Measurements from ENCODE around the gene LRRC46. TPM values are rescaled to one million over a fixed set of nuclear protein-coding genes. Genes with fewer than 3 reads are reported as not detected.

Gene LRRC46
- total RNA-seq, 1 donor from 2014 or later = not detected

DNA sequence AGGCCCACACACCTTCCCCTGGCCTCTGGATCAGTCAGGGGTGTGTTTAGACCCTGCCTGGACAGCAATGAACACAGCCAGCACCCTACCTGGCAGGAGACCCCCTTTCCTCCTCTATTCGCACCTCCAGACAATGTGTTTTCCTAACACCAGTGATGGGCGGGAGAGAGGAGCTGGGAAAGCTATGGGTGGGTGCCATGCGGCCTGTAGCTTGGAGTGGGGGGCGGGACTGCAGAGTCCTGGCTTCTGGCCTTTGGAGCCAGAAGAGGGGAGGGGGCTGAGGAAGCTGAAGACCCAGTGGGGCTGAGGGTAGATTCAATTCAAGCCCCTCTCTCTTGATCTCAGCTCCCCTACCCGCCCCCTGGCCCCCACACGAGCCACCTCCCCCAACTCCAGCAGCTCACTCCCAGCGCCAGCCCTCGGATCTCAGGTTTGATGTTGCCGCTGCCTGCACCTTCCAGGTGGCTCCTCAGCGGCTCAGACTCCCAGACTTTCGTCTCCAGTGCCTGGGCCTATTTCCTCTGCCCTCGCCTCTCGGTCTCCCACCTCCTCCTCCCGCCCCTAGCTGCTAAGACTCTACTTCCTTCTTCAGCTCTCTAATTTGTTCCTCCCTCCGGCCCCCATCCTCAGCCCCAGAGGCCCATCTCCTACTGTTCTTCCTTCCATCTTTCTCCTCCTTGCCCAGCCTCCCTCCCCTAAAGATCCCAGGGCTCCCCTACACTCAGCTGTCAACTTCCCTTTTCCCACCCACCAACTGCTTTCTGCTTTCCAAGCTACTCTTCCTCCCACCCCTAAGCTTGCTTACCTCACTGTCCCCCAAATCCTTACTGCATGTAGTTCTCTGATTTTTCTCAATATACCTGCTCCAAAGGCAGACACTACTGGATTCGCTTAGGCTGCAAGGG, 26.3 kb downstream of the LRRC46 start:
- Histone ChIP-seq H3K4me1 (ENCODE audit: control insufficient read depth in 3 of 3, insufficient read depth in 3 of 3, low read length in 3 of 3) (no peaks in the 10 kb centered on the region), H3K27ac (ENCODE audit: low read depth, low read length) (no peak overlapping the region), H3K9ac (ENCODE audit: low read depth in 1 of 3, low read length in 3 of 3) (no peak overlapping the region), H3K4me3 (ENCODE audit: low read length in 3 of 3) (no peak overlapping the region), H3K9me3 (ENCODE audit: control insufficient read depth in 3 of 3, low read length in 3 of 3) (no peaks in the 10 kb centered on the region), H3K36me3 (ENCODE audit: control insufficient read depth in 3 of 3, insufficient read depth in 3 of 3, low read length in 3 of 3) (no peaks in the 10 kb centered on the region), H3K27me3 (ENCODE audit: control insufficient read depth in 3 of 3, insufficient read depth in 3 of 3, low read length in 3 of 3) (peaks cover 54 to 70% (median 65%) of the 10 kb centered on the region in 3 donors)

DNA sequence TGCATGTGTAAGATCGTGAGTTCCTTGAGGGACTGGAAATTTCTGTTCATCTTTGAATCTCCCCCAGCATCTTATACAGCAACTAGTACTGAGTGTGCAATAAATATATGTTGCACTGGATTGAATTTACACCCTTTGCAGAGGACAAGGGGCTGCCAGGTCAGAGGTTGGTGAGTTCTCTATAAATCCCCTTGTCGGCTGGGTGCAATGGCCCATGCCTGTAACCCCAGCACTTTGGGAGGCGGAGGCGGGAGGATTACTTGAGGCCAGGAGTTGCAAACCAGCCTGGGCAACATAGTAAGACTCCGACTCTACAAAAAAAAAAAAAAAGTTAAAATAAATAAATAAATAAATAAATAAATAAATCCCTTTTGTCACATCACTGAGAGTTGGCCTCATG, 28.9 kb downstream of the LRRC46 start:
- H3K27ac ChIP-seq (ENCODE audit: low read depth, low read length) = no peak overlapping the region
- H3K9me3 ChIP-seq (ENCODE audit: control insufficient read depth in 3 of 3, low read length in 3 of 3) = no peaks in the 10 kb centered on the region
- no peak overlapping the region for H3K4me3 ChIP-seq (ENCODE audit: low read length in 3 of 3)
- no peak overlapping the region for H3K9ac ChIP-seq (ENCODE audit: low read depth in 1 of 3, low read length in 3 of 3)
- peaks cover 30 to 53% (median 48%) of the 10 kb centered on the region in 3 donors for H3K27me3 ChIP-seq (ENCODE audit: control insufficient read depth in 3 of 3, insufficient read depth in 3 of 3, low read length in 3 of 3)
- no peaks in the 10 kb centered on the region for H3K36me3 ChIP-seq (ENCODE audit: control insufficient read depth in 3 of 3, insufficient read depth in 3 of 3, low read length in 3 of 3)
- no peaks in the 10 kb centered on the region for H3K4me1 ChIP-seq (ENCODE audit: control insufficient read depth in 3 of 3, insufficient read depth in 3 of 3, low read length in 3 of 3)

DNA sequence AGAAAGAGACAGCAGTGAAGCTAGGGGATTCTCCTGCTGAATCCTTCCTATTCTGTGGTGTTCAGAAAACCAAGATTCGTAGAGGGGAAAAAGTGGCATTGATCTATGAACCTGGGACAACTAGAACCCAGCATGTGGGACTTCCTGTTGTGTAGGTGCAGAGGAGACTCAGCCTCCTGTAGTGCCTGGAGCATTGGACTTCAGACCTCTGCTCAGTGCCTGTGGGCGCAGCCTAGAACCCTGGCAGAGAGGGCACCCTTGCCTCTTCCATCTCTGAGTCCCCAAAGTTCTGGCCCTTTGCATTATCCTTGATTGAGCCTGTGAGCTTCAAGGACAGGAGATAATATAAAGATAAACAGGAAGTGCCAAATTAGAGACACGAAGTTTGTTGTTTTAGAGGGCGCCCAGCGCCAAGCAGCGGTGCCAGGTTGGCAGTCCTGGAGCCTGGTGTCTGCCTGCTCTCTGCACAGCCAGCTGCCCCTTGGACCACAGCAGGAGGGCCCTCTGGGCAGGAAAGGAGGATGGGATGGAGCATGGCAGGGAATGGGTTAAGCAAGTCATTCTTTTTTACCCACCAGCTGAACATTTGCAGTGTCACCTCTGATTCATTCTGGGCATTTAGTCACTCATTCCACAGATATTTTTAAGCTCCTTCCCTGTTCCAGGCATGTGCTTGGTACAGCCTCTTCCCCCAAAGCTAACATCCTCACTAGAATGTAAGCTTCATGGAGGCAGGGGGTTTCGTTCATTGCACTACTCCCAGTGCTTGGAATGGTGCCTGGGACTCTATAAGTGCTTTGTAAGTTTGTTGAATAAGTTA, 31.4 kb downstream of the LRRC46 start:
- Histone ChIP-seq H3K36me3 (ENCODE audit: control insufficient read depth in 3 of 3, insufficient read depth in 3 of 3, low read length in 3 of 3) (no peaks in the 10 kb centered on the region), H3K9me3 (ENCODE audit: control insufficient read depth in 3 of 3, low read length in 3 of 3) (no peaks in the 10 kb centered on the region), H3K27me3 (ENCODE audit: control insufficient read depth in 3 of 3, insufficient read depth in 3 of 3, low read length in 3 of 3) (peaks cover 29 to 54% (median 44%) of the 10 kb centered on the region in 3 donors), H3K9ac (ENCODE audit: low read depth in 1 of 3, low read length in 3 of 3) (no peak overlapping the region), H3K4me1 (ENCODE audit: control insufficient read depth in 3 of 3, insufficient read depth in 3 of 3, low read length in 3 of 3) (no peaks in the 10 kb centered on the region), H3K4me3 (ENCODE audit: low read length in 3 of 3) (no peak overlapping the region), H3K27ac (ENCODE audit: low read depth, low read length) (no peak overlapping the region)

DNA sequence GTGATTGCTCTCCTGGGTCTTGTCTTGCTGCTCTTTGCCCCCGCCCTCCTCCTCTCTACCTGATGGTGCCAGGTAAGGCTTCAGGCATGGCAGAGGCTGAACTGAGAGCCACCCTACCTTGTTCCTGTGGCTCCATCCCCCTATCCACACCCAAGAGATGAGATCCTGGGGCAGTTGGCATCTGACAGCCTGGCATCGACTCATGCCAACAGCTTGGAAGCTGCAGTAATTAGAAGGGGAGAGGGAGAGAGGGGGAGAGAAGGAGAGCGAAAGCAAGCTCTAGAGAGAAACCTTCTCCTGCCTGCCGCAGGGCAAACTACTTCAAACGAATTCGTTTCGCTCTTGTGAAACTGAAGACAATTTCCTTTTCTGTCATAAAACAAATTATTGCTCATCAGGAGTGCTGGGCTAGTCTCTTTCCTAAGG, 33.3 kb downstream of the LRRC46 start:
- no peak overlapping the region for H3K27ac ChIP-seq (ENCODE audit: low read depth, low read length)
- H3K9ac ChIP-seq (ENCODE audit: low read depth in 1 of 3, low read length in 3 of 3) = no peak overlapping the region
- H3K4me1 ChIP-seq (ENCODE audit: control insufficient read depth in 3 of 3, insufficient read depth in 3 of 3, low read length in 3 of 3) = no peaks in the 10 kb centered on the region
- H3K4me3 ChIP-seq (ENCODE audit: low read length in 3 of 3) = no peak overlapping the region
- H3K9me3 ChIP-seq (ENCODE audit: control insufficient read depth in 3 of 3, low read length in 3 of 3) = no peaks in the 10 kb centered on the region
- H3K27me3 ChIP-seq (ENCODE audit: control insufficient read depth in 3 of 3, insufficient read depth in 3 of 3, low read length in 3 of 3) = peaks cover 36 to 57% (median 46%) of the 10 kb centered on the region in 3 donors
- no peaks in the 10 kb centered on the region for H3K36me3 ChIP-seq (ENCODE audit: control insufficient read depth in 3 of 3, insufficient read depth in 3 of 3, low read length in 3 of 3)

DNA sequence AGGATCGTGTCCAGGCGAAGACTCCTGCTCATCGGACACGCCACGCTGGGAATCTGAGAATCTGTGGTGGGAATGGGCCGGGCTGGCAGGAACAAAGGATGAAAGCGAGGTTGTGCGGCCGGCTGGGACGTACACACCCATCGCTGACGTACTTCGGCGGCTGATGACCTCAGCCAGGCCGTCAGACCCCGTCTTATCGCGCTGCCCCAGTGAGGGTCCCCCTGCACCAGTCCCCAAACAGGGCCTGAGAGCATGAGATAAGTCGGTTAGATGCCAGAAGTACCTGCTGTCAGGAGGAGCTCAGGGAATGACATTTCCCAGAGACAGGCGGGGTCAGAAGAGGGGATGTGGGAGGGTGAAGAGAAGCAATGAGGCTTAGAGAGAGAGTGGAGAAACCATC, 35.5 kb downstream of the LRRC46 start:
- no peak overlapping the region for H3K9ac ChIP-seq (ENCODE audit: low read depth in 1 of 3, low read length in 3 of 3)
- no peaks in the 10 kb centered on the region for H3K36me3 ChIP-seq (ENCODE audit: control insufficient read depth in 3 of 3, insufficient read depth in 3 of 3, low read length in 3 of 3)
- H3K4me1 ChIP-seq (ENCODE audit: control insufficient read depth in 3 of 3, insufficient read depth in 3 of 3, low read length in 3 of 3) = no peaks in the 10 kb centered on the region
- H3K27ac ChIP-seq (ENCODE audit: low read depth, low read length) = no peak overlapping the region
- peaks cover 49 to 70% (median 53%) of the 10 kb centered on the region in 3 donors for H3K27me3 ChIP-seq (ENCODE audit: control insufficient read depth in 3 of 3, insufficient read depth in 3 of 3, low read length in 3 of 3)
- H3K9me3 ChIP-seq (ENCODE audit: control insufficient read depth in 3 of 3, low read length in 3 of 3) = no peaks in the 10 kb centered on the region
- H3K4me3 ChIP-seq (ENCODE audit: low read length in 3 of 3) = no peak overlapping the region

DNA sequence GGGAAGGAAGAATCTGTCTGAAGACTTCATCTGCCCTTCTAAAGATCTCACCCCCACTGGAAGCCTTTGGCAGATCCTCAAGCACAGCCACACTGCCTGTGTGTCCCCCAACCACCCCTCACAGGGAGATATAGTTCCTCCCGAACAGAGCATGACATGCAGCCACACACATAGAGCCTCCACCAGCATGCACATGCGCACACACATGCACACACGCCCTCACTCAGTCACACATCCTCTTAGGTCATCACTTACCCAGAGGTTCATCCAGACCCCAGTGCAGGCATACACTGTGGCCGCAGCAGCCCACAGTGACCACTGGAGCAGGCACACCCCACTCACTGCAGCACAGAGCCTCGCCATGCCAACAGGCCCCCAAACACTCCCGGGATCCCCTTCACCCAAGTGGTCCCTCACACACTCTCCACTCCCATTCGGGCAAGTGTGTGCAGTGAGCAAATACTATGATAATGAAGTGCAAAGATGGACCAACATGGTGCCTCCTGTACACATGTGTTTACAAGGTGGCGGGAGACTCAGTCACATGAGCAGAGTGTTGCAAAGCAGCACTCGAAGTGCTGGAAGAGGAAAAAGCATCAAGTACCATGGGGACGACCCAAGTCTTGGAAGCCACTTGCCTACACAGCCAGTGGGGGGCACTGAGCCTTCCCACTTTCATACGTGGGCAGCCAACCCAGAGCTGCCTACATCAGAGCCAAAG, 36.5 kb downstream of the LRRC46 start:
- Histone ChIP-seq H3K4me3 (ENCODE audit: low read length in 3 of 3) (no peak overlapping the region), H3K27me3 (ENCODE audit: control insufficient read depth in 3 of 3, insufficient read depth in 3 of 3, low read length in 3 of 3) (peaks cover 55 to 75% (median 64%) of the 10 kb centered on the region in 3 donors), H3K27ac (ENCODE audit: low read depth, low read length) (no peak overlapping the region), H3K36me3 (ENCODE audit: control insufficient read depth in 3 of 3, insufficient read depth in 3 of 3, low read length in 3 of 3) (no peaks in the 10 kb centered on the region), H3K9me3 (ENCODE audit: control insufficient read depth in 3 of 3, low read length in 3 of 3) (no peaks in the 10 kb centered on the region), H3K4me1 (ENCODE audit: control insufficient read depth in 3 of 3, insufficient read depth in 3 of 3, low read length in 3 of 3) (peaks cover 0 to 2% (median 0%) of the 10 kb centered on the region in 3 donors), H3K9ac (ENCODE audit: low read depth in 1 of 3, low read length in 3 of 3) (no peak overlapping the region)

DNA sequence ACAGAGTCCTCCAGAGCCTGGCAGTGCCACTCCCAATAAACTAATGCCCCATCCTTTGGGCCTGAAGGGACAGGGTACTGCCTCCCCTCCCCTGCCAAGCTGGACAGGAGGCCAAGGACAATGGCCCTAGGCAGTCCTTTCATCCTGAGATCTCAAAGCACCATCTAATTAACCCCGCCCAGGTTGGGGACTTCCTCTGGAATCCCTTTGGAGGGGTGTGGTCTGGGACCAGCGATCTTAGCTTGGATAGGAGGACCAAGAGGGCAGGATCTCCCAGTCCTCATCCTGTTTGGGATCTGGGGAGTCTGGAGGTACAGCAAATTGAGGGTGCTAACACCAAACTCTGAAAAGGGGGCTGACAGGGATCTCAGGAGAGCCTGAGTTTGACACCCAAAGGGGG, 37.6 kb downstream of the LRRC46 start:
- Histone ChIP-seq H3K27me3 (ENCODE audit: control insufficient read depth in 3 of 3, insufficient read depth in 3 of 3, low read length in 3 of 3) (peaks cover 62 to 82% (median 65%) of the 10 kb centered on the region in 3 donors), H3K9me3 (ENCODE audit: control insufficient read depth in 3 of 3, low read length in 3 of 3) (no peaks in the 10 kb centered on the region), H3K4me3 (ENCODE audit: low read length in 3 of 3) (no peak overlapping the region), H3K4me1 (ENCODE audit: control insufficient read depth in 3 of 3, insufficient read depth in 3 of 3, low read length in 3 of 3) (peaks cover 0 to 2% (median 0%) of the 10 kb centered on the region in 3 donors), H3K27ac (ENCODE audit: low read depth, low read length) (no peak overlapping the region), H3K9ac (ENCODE audit: low read depth in 1 of 3, low read length in 3 of 3) (no peak overlapping the region), H3K36me3 (ENCODE audit: control insufficient read depth in 3 of 3, insufficient read depth in 3 of 3, low read length in 3 of 3) (no peaks in the 10 kb centered on the region)

DNA sequence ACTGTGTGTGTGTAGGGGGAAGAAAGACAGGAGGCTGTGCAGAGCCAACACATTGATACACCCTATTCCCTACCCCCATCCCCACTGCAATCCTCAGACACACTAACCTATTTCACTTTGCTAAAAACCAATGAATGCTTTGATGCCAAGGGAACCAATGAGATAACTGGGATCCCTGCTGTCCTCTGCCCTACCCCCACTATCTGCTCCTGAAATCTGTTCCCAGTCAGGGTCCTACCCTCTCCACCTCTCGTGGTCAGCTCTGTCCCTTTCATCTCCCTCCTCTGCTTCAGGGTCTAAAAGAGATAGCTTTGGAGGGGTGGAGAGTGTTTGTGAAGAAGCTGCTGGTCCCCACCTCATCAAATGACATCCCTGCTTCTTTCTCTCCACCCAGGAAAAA, 38.6 kb downstream of the LRRC46 start:
- H3K36me3 ChIP-seq (ENCODE audit: control insufficient read depth in 3 of 3, insufficient read depth in 3 of 3, low read length in 3 of 3) = no peaks in the 10 kb centered on the region
- H3K9me3 ChIP-seq (ENCODE audit: control insufficient read depth in 3 of 3, low read length in 3 of 3) = no peaks in the 10 kb centered on the region
- no peak overlapping the region for H3K9ac ChIP-seq (ENCODE audit: low read depth in 1 of 3, low read length in 3 of 3)
- peaks cover 0 to 2% (median 0%) of the 10 kb centered on the region in 3 donors for H3K4me1 ChIP-seq (ENCODE audit: control insufficient read depth in 3 of 3, insufficient read depth in 3 of 3, low read length in 3 of 3)
- peaks cover 67 to 86% (median 68%) of the 10 kb centered on the region in 3 donors for H3K27me3 ChIP-seq (ENCODE audit: control insufficient read depth in 3 of 3, insufficient read depth in 3 of 3, low read length in 3 of 3)
- H3K27ac ChIP-seq (ENCODE audit: low read depth, low read length) = no peak overlapping the region
- no peak overlapping the region for H3K4me3 ChIP-seq (ENCODE audit: low read length in 3 of 3)

DNA sequence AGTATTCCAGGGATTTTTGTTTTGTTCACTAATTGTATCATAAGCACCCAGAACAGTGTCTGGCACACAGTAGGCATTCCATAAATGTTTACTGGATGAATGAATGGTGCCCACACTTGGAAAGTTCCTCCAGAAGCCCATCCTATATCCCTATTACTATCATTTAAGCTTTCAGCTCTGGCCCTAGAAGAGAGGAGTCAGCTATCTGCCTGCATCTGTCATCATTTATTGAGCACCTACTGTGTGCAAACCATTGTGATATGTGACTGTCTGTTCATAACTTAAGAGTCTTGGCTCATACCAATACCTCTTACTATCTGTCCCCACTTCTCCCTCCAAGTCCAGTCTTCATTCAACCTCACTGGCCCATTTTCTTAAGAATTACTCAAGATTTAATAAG, 39.6 kb downstream of the LRRC46 start:
- no peaks in the 10 kb centered on the region for H3K9me3 ChIP-seq (ENCODE audit: control insufficient read depth in 3 of 3, low read length in 3 of 3)
- no peak overlapping the region for H3K4me3 ChIP-seq (ENCODE audit: low read length in 3 of 3)
- no peak overlapping the region for H3K9ac ChIP-seq (ENCODE audit: low read depth in 1 of 3, low read length in 3 of 3)
- peaks cover 0 to 2% (median 0%) of the 10 kb centered on the region in 3 donors for H3K4me1 ChIP-seq (ENCODE audit: control insufficient read depth in 3 of 3, insufficient read depth in 3 of 3, low read length in 3 of 3)
- peaks cover 68 to 81% (median 69%) of the 10 kb centered on the region in 3 donors for H3K27me3 ChIP-seq (ENCODE audit: control insufficient read depth in 3 of 3, insufficient read depth in 3 of 3, low read length in 3 of 3)
- H3K27ac ChIP-seq (ENCODE audit: low read depth, low read length) = no peak overlapping the region
- H3K36me3 ChIP-seq (ENCODE audit: control insufficient read depth in 3 of 3, insufficient read depth in 3 of 3, low read length in 3 of 3) = no peaks in the 10 kb centered on the region

Data from skeletal muscle tissue (tissue), 4 donors.